GM20000 (cell line): Measurements from ENCODE around the gene MYBPC3.
A peak's percentile ranks its signal among the peaks of the same experiment; 100 is the strongest.

Source experiments
- DNase-seq: peaks from one replicate; pipeline ENCODE4 v3.0.0; 2012; ENCODE audit warnings: low spot score
- TF ChIP-seq, protein P1 (sequence below): IDR thresholded peaks from 2 replicates; pipeline ENCODE4 v1.5.1; 2012; ENCODE audit warnings: mild to moderate bottlenecking, control low read depth; ENCODE audit errors: extremely low read depth, missing control alignments

Gene MYBPC3

DNA sequence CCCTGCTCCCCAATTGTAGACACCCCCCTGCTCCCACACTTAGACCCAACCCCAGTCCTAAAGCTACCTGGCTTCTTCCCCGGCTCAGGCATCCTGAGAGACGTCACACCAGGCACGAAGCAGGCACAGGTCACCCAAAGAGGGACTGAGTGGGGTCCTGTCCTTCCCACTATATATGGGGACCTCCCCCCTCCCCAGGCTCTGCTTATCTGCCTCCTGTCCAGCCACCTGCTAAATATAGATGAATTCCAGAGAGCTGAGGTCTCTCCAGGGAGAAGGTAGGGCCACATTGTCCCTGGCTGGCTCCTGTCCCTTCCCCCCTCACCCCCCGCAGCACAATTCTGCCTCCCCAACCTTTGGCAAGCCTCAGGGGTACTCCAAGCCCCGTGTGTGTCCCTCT lies at the start of gene MYBPC3:
TSS of gene MYBPC3 (minus strand) at position 147 of the 400 bp plus-strand sequence. CDS start at position 92, 55 bp downstream.
- DNase-seq, result no peak
- TF ChIP-seq, protein P1, sequence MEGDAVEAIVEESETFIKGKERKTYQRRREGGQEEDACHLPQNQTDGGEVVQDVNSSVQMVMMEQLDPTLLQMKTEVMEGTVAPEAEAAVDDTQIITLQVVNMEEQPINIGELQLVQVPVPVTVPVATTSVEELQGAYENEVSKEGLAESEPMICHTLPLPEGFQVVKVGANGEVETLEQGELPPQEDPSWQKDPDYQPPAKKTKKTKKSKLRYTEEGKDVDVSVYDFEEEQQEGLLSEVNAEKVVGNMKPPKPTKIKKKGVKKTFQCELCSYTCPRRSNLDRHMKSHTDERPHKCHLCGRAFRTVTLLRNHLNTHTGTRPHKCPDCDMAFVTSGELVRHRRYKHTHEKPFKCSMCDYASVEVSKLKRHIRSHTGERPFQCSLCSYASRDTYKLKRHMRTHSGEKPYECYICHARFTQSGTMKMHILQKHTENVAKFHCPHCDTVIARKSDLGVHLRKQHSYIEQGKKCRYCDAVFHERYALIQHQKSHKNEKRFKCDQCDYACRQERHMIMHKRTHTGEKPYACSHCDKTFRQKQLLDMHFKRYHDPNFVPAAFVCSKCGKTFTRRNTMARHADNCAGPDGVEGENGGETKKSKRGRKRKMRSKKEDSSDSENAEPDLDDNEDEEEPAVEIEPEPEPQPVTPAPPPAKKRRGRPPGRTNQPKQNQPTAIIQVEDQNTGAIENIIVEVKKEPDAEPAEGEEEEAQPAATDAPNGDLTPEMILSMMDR, result no peak

DNA sequence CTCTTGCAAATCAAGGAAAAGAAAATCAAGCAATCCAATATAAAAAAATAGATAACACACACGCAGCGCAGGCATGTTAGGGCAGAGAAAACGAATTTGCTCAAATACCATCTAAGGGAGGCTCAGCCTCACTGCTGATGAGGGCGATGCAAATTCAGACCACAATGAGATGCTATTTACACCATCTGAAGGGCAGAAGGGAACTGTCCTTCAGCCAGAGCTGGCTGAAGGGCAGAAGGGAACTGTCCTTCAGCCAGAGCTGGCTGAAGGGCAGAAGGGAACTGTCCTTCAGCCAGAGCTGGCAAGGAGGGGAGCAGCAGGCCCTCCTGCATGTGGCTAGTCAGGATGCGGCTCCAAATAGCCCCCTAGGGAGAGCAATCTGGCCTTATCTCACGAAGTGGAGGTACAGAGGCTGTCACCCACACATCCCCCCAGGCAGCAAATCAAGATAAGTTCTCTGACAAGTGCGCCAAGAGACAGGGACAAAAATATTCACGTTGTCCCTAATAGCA lies 48.3 kb upstream of the MYBPC3 start:
- TF ChIP-seq, protein P1, result no peak
- peak; percentile 68 for DNase-seq

DNA sequence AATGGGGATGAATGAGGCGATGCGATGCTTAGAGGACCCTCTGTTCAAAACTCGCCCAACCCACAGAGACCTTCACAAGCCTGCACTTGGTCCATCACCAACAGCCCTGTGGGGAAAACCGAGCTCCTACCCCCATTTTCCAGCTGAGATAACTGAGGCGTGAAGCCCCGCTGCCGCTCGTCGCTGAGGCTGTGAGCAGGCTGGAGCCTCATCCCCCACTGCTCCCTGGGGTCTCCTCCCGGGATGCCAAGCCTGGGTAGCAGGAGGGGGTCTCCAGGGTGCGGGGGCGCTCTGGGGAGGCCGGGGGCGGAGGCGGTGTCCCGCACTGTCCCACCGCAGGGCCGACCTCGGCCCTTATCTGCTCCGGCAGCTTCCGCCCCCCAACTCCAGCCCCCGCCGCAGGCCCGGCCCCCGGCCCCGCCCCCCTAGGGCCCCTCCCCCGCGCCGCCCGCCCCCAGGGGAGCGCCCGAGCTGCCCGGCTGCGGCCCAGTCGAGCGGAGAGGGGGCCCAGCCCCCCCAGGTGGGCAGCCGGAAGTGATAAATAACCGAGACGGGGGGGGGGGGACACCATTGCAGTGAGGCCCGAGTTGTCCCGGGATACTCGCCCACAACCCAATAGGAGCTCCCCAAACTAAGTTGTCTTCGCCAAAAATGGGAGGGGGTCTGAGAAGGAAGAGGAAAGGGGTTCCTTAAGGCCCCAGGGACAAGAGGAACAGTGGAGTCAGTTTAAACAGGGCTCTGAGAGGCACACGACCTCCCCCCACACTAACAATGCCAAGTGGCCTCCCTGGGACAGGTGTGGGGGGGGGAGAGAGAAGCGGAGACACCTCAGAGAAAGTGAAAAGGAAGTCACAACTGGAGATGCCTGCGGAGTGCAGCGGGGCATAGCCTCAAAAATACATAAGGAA lies 47.6 kb upstream of the MYBPC3 start:
- TF ChIP-seq, protein P1, result no peak
- peak; percentile 85 for DNase-seq

- DNase-seq, result no peak
- TF ChIP-seq, protein P1, result no peak
Measured at GRCh38 chr11:47398551-47398950, 46.0 kb upstream of the MYBPC3 start.

GRCh38 chr11:47398011-47398410 lies 45.5 kb upstream of the MYBPC3 start:
- TF ChIP-seq, protein P1, result no peak
- no peak for DNase-seq

DNA sequence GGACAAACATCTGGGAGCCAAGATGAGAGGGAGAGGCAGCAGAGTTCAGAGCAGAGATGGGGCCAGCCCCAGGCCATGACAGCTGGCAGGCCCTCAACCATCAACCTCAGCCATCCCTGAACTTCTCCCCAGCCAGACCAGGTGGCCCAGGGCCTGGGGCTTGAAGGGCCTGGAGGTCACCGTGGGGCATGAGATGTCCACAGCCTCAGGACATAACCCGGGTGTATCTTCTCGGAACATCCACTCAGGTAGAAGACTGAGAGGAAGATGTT lies 43.5 kb upstream of the MYBPC3 start:
- DNase-seq, result no peak
- TF ChIP-seq, protein P1, result no peak

DNA sequence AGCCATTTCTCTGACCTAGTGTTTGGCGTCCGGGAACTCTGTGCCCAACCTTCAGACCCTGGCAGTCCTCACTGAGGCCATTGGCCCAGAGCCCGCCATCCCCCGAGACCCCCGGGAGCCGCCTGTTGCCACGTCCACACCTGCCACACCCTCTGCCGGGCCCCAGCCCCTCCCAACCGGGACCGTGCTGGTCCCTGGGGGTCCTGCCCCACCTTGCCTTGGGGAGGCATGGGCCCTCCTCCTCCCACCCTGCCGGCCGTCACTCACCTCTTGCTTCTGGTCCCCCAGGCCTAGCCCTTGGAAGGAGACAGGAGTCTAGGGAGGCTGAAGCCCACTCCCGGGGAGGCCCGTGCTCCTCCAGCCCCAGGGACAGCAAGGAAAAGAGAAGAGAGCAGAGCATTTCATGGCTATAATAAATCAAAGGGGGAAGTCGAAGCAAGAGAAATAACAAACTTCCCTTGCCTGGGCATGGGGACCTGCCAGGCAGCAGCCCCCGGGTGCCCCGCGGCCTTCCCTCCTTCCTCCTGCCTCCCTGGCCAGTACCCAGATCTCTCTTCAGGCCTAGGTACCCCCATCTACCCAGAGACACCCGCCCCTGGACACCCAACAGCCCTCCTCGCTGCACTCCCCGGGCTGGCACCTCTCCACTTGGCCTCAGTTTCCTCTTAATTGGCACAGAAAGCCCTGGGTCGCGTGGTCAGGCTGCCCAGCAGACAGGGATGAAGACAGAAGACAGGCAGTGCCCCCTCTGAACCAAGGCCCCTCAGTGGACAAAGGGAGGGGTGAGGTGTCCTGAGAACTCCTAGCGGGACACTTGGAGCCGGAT lies 42.9 kb upstream of the MYBPC3 start:
- TF ChIP-seq, protein P1, result no peak
- no peak for DNase-seq
